WTC11 (cell line): ENCODE results near the gene OR1J1. TPM values are rescaled to one million over a fixed set of nuclear protein-coding genes. Genes with fewer than 3 reads are reported as not detected.

Experiments used
- ATAC-seq: fragments of 200-7000 bp; cut with Tn5 transposase; 2 replicates; pipeline ENCODE4 v1.10.0; 2021; ENCODE audit warnings: mild to moderate bottlenecking, moderate library complexity
- CTCF ChIA-PET: fragments of 300-600 bp; sonication (Branson Sonifier 250); formaldehyde crosslinking; loops from one replicate; lab custom pipeline; 2021; ENCODE audit warnings: antibody characterized with exemption; lab: Charles Lee
- POLR2A ChIA-PET: fragments of 350-600 bp; sonication (Branson Sonifier 250); formaldehyde crosslinking; loops from one replicate; lab custom pipeline; 2021; ENCODE audit warnings: antibody characterized with exemption; lab: Charles Lee
- DNase-seq: peaks from one replicate; pipeline ENCODE4 v3.0.0; 2021; ENCODE audit warnings: low spot score
- H3K27ac Mint-ChIP-seq: 2 replicates; pipeline ENCODE4 v1.8.0; 2021; ENCODE audit warnings: mixed read lengths
- H3K27me3 Mint-ChIP-seq: 2 replicates; pipeline ENCODE4 v1.8.0; 2021; ENCODE audit warnings: low read depth, mild to moderate bottlenecking, moderate library complexity, mixed read lengths
- H3K36me3 Mint-ChIP-seq: 2 replicates; pipeline ENCODE4 v1.8.0; 2021; ENCODE audit warnings: mixed read lengths
- H3K4me1 Mint-ChIP-seq: 2 replicates; pipeline ENCODE4 v1.8.0; 2022; ENCODE audit warnings: mixed read lengths
- H3K4me3 Mint-ChIP-seq: 2 replicates; pipeline ENCODE4 v1.8.0; 2021; ENCODE audit warnings: mild to moderate bottlenecking, moderate library complexity, mixed read lengths
- H3K9me3 Mint-ChIP-seq: 2 replicates; pipeline ENCODE4 v1.8.0; 2021; ENCODE audit warnings: mixed read lengths
- AFF4 ChIP-seq: sonication (generic); formaldehyde crosslinking; IDR thresholded peaks from 2 replicates; pipeline ENCODE4 v1.8.1; 2023; ENCODE audit warnings: mild to moderate bottlenecking, missing genetic modification reagents, borderline replicate concordance
- ATF2 ChIP-seq: sonication (generic); formaldehyde crosslinking; IDR thresholded peaks from 2 replicates; pipeline ENCODE4 v1.8.1; 2022; ENCODE audit warnings: low read depth, missing genetic modification reagents, borderline replicate concordance
- ATF6 ChIP-seq: sonication (generic); formaldehyde crosslinking; IDR thresholded peaks from 2 replicates; pipeline ENCODE4 v1.8.1; 2023; ENCODE audit warnings: mild to moderate bottlenecking, missing genetic modification reagents
- CREB1 ChIP-seq: sonication (generic); formaldehyde crosslinking; IDR thresholded peaks from 2 replicates; pipeline ENCODE4 v1.8.0; 2023; ENCODE audit warnings: mild to moderate bottlenecking, missing genetic modification reagents
- HMGXB4 ChIP-seq: sonication (generic); formaldehyde crosslinking; IDR thresholded peaks from 2 replicates; pipeline ENCODE4 v1.8.1; 2023; ENCODE audit warnings: mild to moderate bottlenecking, moderate library complexity, missing genetic modification reagents
- PREB ChIP-seq: sonication (generic); formaldehyde crosslinking; IDR thresholded peaks from 2 replicates; pipeline ENCODE4 v1.8.1; 2022; ENCODE audit warnings: mild to moderate bottlenecking, missing genetic modification reagents, moderate library complexity, borderline replicate concordance
- TCF7 ChIP-seq: sonication (generic); formaldehyde crosslinking; IDR thresholded peaks from 2 replicates; pipeline ENCODE4 v1.8.0; 2022; ENCODE audit warnings: mild to moderate bottlenecking, low read depth, missing genetic modification reagents, moderate library complexity
- ZBTB21 ChIP-seq: sonication (generic); formaldehyde crosslinking; IDR thresholded peaks from 2 replicates; pipeline ENCODE4 v1.8.1; 2023; ENCODE audit warnings: mild to moderate bottlenecking, missing genetic modification reagents, borderline replicate concordance
- ZBTB43 ChIP-seq: sonication (generic); formaldehyde crosslinking; IDR thresholded peaks from 2 replicates; pipeline ENCODE4 v1.8.1; 2023; ENCODE audit warnings: mild to moderate bottlenecking, missing genetic modification reagents
- ZNF232 ChIP-seq: sonication (generic); formaldehyde crosslinking; IDR thresholded peaks from 2 replicates; pipeline ENCODE4 v1.8.0; 2022; ENCODE audit warnings: mild to moderate bottlenecking, missing genetic modification reagents
- ZNF512 ChIP-seq: sonication (generic); formaldehyde crosslinking; IDR thresholded peaks from 2 replicates; pipeline ENCODE4 v1.8.1; 2022; ENCODE audit warnings: missing genetic modification reagents, borderline replicate concordance
- ZNF671 ChIP-seq: fragments of 250-450 bp; sonication (Bioruptor Pico); IDR thresholded peaks from 2 replicates; pipeline ENCODE4 v1.8.0; 2021; ENCODE audit warnings: mild to moderate bottlenecking
- total RNA-seq: library from RNA; stranded (reverse); gene quantifications from 3 replicates; pipeline ENCODE4 v1.2.3, GENCODE V29; 2021

The OR1J1 gene
- total RNA-seq, 1 experiment from 2014 or later = not detected

GRCh38 chr9:122445155-122445749, 32.5 kb downstream of the OR1J1 start (continued):
- no peak for TF ChIP-seq ZBTB43 (CRISPR knock-in tag)
- TF ChIP-seq CREB1 = no peak
- TF ChIP-seq ZNF232 (CRISPR knock-in tag) = no peak
- no peak for TF ChIP-seq ZBTB21 (CRISPR knock-in tag)
- no peak for TF ChIP-seq ZNF512
- no peak for TF ChIP-seq ZNF671 (CRISPR knock-in tag)

GRCh38 chr9:122444041-122444733, 33.5 kb downstream of the OR1J1 start:
- no peak for TF ChIP-seq PREB (CRISPR knock-in tag)
- no peak for TF ChIP-seq TCF7 (CRISPR knock-in tag)
- TF ChIP-seq HMGXB4 = no peak
- TF ChIP-seq ZNF671 (CRISPR knock-in tag) = no peak
- no peak for TF ChIP-seq ATF6 (CRISPR knock-in tag)
- no peak for TF ChIP-seq AFF4 (CRISPR knock-in tag)
- TF ChIP-seq ATF2 (CRISPR knock-in tag) = no peak
- ATAC-seq = no peak

More at GRCh38 chr9:122444041-122444733, 33.5 kb downstream of the OR1J1 start:
- H3K27ac Mint-ChIP-seq = no peak overlapping the region
- DNase-seq = no peak
- H3K27me3 Mint-ChIP-seq = peaks cover 66% of the 10 kb centered on the region
- no peak overlapping the region for H3K4me3 Mint-ChIP-seq
- CTCF ChIA-PET = no interaction called here
- H3K4me1 Mint-ChIP-seq = no peaks in the 10 kb centered on the region
- peaks cover 24% of the 10 kb centered on the region for H3K36me3 Mint-ChIP-seq
- peaks cover 86% of the 10 kb centered on the region for H3K9me3 Mint-ChIP-seq
- POLR2A ChIA-PET = interaction anchor here (0.5 kb wide), 1 partner anchor 8 kb away, joined by 3 read pairs; no protein-coding TSS in a partner anchor
